Kasumi-1 (cell line): ENCODE measurements around the gene ERI3.
A peak's percentile ranks its signal among the peaks of the same experiment; 100 is the strongest.

ENCODE experiments used
- DNase-seq, 2 experiments: peaks; one replicate each; lab custom pipeline; 2025; lab: John Stamatoyannopoulos, UW

The ERI3 gene, protein sequence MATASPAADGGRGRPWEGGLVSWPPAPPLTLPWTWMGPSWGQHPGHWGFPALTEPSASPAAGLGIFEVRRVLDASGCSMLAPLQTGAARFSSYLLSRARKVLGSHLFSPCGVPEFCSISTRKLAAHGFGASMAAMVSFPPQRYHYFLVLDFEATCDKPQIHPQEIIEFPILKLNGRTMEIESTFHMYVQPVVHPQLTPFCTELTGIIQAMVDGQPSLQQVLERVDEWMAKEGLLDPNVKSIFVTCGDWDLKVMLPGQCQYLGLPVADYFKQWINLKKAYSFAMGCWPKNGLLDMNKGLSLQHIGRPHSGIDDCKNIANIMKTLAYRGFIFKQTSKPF

DNA sequence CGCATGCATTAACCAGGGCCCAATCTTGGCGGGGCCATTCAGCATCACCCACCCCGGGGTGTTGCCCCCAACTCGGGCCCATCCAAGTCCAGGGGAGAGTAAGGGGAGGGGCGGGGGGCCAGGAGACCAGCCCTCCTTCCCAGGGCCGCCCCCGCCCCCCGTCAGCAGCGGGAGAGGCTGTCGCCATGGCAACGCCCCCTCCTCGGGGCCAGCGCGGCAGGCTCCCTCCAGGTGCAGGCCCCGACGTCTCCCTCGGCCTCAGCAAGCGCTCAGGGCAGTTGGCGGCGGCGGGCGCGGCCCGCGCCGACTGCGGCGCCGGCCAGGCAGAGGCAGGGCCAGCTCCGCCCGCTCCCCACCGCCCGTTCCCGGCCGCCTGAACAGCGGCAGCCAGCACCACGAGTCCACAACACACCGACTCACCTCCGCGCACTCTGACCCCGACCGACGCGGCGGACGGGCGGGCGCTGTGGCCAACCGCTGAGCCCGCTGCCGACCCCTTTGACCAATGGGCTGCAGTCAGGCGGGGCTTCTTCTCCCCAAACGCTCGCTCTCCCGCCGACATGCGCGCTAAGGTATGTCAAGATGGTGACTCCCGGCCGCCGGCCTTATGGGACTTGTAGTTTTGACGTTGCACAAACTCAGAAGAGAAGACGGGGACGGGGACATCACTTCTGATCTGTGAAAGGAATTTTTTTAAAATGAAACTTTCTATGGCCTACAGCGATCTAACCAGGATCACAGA is at the start of gene ERI3:
Gene ERI3, minus strand, starts transcription at position 418 of the 742 bp plus-strand sequence. Its CDS starts 231 bp downstream, at position 187.
- DNase-seq, result peak; percentile 95 to 98

DNA sequence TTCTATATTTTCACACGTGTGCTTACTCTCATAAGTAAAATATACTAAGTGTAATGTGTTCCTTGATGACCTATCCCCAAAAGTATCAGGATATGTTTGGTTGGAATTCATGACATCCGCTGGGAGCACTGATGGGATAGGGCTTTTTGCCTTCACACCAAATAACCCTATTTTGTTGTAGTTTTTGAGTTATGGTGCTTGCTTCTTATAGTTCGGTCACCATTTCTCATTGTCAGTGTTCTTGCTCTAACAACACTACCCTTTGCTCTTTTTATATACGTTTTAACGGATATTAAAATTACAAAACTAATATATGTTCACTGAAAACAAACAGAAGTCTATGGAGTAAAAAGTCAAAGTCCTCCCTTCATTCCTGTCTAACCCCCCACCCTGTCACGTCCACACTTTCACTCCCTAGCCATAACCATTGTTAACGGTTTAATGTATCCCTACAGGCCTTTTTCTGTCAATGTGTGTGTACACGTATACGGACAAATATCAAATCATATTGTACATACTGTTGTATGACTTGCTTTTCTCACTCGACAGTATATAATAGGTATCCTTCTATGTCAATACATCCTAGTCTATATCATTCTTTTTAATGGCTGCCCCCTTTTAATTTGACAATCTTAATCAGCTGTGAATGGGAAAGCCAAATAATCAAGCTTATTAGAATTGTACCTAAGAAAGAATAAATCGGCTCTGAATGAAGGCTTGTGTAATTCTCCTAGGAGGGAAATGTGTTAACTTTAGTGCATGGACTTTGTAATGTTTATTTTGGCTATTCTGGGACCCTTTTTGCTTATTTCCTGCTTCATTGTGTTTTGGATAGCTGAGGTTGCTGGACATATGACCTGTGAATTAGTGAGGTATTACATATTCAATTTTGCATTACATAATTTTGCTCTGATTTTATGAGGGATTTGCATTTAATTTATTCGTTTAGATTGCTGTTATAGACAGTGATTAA is 46.5 kb upstream of the ERI3 start:
- no peak for DNase-seq

DNA sequence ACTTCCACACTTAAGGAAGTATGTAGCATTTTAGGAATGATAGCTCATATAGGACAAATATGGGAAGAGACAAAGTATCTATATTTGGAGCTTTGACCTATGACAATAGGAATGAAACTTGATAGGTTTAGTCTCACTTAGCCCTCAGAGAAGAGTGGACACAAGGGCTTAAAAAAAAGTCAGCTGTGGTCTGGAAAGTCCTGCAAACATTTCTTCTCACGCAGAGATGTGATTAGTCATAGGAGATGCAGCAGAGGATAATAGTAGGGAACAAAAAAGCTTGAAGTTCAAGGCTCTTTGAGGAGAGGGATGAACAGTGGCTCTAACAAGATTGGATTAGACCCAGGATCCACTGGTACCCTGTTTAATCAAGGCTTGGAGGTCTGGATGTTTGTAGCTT is 35.2 kb upstream of the ERI3 start:
- DNase-seq, result no peak

DNA sequence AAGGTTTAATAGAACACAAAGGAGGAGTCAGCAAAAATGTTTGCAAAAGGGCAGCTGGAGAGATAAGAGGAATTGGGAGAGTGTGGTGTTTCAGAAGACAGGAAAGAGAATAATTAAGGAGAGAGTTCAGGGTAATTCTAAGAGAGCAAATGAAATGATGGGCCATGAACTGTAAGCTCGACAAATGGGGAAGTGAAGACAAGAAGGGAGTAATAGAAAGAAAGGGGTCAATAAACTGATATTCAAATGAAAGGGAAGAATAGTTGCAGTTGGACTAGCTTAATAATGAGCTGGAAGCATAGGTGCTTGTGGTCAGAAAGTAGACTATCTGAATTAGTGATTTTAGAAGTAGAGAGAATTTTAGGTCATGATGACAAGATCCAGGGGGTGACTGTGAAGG is 34.4 kb upstream of the ERI3 start:
- no peak for DNase-seq

DNA sequence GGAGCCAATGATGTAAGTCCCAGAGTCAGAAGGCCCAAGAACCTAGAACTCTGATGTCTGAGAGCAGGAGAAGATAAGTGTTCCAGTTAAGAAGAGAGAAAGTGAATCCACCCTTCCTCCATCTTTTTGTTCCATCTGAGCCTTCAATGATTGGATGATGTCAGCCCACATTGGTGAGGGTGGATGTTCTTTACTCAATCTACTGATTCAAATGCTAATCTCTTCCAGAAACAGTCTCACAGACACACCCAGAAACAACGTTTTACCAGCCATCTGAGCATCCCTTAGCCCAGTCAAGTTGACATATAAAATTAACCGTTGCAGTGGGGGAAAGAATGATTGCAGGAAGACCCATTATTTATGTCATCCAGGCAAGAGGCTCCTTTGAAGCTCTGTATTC is 33.5 kb upstream of the ERI3 start:
- DNase-seq, result no peak

DNA sequence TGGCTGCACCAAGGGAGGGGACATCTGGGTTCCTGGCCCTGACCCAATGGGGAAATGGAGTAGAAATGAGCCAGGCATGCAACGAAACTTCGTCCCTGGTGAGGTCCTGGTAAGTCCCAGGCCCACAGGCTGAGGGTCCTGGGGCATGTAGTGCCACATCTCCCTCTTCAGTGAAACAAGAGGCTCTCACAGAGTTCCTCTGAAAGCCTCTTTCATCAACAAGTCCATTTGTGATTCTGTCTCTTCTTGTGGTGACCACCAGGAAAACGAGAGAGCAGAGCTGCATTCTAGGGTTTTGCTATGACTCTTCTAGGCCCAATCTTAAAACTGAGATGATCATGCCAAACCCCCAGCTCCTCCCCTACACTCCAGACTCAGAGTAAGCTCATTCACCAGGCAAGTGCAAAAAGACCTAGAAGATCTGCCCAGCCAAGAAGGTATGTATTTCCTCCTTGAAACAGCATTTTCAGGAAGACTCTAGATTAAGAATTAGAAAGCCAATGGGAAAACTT is 25.7 kb upstream of the ERI3 start:
- DNase-seq, result no peak

DNA sequence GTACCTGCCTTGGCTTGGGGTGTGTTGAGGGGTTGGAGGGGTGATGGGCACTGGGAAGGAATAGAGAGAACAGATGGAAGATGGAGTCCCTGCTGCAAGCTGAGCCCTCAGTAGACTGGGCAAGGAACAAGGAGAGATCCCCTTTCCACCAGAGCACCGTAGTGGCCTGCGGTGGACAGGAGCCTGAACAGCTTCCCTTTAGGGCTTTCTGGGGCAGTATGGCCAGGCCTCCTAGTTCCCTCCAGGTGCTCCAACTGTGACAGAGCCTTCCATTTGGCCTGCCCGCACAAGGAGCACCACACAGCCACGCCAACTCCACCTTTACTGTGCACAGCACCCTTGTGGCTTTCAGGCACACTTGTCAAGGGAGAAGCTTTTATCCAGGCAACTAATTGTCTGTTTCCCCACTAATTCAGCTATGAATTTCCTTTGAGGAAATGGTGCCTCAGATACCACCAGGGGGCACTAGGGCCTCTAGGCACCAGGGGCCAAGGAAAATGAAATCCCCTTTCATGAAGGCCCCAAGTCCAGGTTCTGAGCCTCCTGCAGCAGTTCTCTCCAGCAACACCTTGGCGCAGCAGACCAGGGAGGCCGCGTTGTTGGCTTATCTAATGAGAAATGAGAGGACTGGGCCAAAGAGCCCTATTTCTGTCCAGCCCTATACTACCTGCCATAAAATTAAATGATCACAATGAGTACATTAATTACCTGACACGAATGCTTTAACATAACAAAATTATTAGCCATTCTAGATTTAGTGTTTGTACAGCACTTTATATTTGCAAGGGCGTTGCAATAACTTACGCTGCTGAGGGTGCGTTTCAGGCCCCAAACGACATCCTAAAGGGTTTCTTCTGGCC is 23.1 kb upstream of the ERI3 start:
- DNase-seq, result peak; percentile 76 to 87

DNA sequence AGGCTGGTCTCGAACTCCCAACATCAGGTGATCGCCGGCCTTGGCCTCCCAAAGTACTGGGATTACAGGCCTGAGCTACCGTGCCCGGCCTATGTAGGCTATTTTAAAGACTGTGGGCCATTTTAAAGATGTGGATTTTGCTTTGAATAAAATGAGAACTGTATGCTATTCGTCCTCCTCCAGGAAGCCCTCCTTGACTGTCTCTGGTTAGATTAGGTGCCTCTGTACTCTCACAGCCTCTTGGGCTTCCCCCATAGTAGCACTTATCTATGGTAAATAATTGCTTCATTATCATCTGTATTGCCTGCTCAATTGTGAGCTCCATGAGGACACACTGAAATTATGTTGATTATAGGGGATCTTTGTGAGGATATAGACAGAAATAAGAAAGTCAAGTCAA is 20.5 kb upstream of the ERI3 start:
- DNase-seq, result no peak

DNA sequence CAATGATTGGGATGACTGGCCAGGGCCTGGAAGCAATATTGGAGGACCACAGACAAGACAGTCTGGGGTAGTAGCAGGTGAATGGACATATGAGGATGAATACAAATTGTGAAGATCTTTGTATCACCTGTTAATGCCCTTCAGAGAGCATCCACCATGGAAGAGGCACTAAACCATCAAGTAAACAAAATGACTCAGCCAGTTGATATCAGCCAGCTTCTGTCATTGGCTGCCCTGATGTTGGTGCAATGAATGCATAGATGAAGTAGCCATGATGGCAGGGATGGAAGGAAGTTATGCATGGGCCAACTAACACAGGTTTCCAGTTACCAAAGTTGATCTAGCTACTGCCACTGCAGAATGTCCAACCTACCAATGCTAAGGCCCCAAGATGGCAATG is 16.1 kb upstream of the ERI3 start:
- DNase-seq, result no peak

DNA sequence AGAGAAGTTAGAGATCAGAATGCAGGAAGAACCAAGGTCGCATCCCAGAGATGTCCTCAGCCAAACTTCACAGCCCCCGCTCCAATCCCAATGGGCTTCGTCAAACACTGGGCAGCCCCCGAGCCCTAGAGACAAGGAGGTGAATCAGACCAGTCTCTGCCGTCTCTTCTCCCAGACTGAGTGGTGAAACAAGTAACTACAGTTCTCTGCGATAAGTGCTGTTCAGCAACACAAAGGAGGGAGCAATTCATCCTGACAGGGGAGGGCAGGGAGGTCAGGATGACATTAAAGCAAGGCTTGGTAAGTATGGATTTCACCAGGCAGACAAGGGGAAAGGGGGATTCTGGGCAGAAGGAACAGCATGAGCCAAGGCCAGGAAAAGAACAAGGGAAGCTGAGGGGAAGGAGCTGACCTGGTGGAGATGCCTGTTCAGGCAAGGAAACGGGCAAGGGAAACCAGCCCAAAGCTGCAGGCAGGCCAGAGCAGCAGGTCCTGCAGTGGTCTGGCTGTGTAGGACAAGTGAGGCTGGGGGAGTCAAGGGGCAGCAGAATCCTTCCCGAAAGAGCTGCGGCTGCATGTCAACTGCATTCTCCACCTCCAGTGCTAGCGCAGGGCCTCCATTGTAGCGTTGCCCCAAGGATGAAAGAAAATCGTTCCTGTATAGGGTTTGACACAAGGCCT is 13.6 kb upstream of the ERI3 start:
- DNase-seq, result no peak

DNA sequence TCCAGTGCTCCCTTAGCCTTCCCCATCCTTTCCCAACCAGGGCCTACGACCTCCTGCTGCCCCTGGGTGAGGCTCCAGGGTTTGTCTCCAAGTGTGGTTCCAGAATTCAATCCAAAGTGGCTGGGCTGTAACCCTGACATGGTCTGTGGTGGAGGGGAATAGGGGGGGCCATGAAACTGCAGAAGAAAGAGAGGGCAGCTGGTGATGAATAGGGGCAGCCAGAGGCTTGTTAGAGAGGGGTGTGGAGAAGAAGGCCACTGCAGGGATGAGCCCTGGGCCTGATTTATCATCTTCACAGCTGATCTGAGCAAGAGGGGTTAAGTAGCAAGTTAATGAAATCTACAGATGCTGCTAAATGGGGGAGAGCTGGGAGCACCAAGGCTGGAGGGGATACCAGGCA is 12.9 kb upstream of the ERI3 start:
- no peak for DNase-seq

DNA sequence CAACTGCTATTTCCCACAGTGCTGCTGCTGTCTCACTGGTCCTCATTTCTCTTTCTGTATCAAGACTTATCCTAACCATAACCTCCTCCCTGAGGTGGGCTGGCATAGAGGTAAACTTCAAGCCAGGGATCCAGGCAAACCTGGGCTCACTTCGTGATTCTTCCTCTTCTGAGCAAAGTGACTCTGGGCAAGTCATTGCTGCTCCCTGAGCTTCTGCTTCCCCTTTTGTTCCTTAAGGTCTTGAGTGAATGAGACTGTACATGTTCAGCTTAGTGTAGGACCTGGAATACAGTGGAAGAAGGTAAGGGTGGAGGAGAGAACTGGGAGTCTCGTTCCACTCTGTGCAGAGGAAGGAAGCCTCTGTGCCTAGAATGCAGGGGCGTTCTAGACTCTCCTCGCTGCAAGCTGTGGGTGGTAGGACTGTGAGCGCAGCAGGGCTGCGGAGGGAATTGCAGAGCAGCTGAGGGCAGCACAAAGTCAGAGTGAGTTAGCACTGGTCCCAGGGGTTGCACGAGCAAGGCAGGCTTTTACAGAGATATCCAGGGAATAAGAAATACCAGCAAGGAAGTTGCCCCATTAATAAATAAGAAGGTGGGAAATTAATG is 11.4 kb upstream of the ERI3 start:
- DNase-seq, result peak in 1 of 2 experiments; percentile 24

DNA sequence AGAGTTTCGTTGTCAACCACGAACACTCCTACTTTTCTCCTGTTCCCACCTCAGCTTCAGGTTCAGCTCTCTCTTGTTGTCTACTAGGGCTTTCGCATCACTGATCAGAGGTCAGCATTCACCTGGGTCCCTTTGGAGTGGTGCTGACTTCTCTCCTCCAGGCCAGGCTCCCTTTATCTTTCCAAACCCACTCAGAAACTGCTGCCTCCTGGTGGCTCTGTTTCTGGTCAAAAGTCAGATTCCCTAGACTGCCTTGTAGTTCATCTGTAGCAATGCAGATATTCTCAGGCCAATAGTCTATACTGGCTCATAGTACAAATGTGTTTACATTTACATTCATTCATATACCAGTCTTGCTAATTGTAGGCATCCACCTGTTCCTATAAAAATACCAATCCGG is 6.4 kb upstream of the ERI3 start:
- DNase-seq, result peak in 1 of 2 experiments; percentile 12

DNA sequence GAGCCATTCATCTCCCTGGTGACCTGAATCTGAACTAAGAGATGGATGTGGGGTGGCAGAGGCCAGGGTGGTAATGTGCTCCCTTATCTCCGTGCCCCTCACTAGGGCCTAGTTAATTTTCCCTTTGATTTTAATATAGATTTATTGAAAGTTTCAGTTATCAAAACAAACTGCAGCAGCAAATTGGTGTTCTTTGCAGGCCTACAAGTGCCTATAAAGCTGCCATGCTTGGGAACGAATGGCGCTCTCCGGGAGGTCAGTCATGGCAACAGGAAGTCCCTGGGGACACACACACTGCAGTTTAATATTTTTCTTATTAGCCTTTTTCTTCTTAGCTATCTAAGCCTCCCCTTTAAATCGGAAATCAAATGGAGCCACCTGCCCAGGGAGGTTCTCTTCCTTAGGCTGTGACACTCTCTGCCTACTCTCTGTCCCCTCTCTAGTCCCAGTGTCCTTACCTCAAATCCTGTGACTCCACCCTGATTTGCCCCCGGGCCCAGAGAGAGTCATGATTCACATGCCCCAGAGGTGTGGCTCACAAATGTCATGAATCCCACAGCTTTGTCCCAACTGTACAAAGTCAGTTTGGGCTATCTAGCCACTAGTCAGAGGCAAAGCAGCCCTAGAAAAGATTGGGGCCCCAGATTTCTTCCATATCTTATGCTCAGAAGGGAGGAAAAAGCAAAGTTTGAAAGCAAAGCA is 4.3 kb upstream of the ERI3 start:
- DNase-seq, result no peak

DNA sequence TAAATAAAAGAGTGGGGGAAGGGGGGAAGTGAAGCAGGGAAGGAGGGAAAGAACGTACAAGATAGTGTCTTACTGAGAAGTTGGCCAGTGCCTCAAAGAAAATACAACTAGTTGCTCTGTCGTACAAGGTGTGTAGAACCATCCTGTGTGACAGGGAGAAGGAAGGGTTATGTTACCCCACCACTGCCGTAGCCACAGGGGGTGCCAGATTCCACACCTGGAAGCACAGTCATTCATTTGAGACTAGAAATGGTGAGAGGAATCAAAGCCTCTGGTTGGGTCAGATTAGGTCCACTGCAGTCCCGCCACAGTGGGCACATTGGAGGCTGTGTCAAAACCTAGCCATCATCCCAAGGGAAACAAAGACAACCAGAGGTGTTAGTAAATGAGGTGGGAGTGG is 2.7 kb upstream of the ERI3 start:
- no peak for DNase-seq

DNA sequence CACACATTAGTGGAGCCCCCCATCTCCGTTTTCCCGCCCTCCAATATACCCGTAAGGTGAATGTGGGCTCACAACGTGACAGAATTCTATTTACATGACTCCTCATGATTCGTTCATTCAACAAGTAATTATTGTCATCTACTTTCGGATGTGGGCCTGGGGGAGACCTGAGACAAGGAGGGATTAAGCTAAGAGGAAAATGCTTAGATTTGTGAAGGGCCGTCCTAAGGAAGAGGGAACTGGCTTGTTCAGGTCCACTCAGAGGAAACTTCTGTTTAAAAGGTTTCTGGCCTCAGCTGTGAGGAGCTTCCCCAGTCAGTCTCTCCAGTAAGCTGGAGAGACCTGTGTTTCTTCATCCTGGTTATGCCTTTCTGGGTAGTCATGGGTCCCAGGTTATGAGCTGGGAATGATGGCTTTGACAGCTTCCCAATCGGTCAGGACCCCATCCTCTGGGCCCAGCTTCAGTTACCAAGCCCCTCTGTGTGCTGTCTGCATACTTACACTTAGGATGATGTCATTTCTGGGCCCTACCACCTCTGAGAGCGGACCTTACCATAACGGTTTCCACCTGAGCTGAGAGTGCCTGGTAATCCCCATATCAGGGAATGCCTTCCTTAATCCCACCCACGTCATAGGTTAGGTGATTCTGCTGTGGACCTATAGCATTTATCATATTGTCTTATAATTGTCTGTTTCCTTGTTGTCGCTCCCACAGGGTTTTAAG is 687 bp upstream of the ERI3 start:
- DNase-seq, result no peak

DNA sequence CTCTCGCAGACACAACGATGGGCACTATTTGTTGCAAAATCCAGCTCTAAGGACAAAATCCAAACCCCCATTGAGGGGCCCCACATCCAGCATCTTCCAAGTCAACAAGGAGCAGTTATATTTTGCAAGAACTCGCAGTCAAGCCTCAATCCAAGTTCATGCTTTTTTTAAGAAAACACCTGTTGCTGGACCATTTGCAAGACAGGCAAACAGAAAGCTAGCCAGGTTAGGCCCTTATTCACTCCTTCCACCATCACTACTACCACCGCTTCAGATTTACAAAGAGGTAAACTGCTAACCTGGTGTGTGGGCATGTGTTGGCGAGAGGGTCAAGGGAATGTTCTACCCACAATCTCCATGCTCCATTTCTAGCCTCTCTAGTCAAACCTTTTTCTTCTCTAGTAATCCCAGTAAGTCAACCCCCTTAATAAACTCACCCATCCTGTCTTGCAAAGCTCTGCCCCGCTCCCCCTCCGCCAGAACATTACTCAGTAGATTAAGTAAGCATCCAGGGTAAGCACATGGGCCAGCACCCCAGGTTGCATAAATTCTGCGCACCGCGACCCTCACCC is 703 bp downstream of the ERI3 start:
- no peak for DNase-seq

DNA sequence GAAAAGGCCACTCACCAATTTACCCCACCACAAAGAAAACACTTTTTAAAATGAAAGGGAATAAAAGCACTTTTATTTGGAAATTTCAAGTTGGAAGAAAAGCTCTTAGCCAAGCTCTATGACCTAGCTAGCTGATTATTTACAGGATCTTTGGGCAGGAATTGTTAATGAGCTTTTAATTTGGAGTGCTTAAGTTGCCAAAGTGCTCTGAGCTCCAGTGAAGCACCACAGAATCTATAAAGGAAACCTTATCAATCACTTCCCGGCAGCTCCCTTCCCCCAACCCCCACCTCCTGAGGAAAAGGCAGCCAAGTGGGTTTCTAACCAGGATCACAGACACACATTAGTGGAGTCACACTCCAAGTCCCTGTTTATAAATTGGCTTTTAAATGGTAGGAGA is 1.5 kb downstream of the ERI3 start:
- DNase-seq, result no peak

DNA sequence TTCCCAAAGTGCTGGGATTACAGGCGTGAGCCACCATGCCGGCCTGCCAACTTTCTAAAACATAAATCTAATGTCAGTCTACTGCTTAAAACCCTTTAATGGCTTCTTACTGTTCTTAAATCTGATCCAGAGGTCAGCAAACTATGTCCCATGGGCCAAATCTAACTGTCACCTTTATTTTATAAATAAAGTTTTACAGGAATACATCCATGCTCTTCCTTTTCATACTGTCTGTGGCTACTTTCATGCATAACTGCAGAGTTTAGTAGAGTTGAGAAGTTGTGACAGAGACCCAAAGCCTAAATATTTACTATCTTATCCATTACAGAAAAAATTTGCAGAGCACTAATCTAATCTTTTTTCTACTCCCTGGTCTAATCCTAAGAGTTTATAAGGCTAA is 3.8 kb downstream of the ERI3 start:
- DNase-seq, result no peak
